ENCODE data around the gene CACNA1F. TPM values are rescaled to one million over a fixed set of nuclear protein-coding genes. Genes with fewer than 3 reads are reported as not detected.
A peak's percentile ranks its signal among the peaks of the same experiment; 100 is the strongest.

CACNA1F gene
- total and polyA plus RNA-seq, 3 experiments from 2014 or later = 0.24 to 0.61 TPM; not detected in 1

DNA sequence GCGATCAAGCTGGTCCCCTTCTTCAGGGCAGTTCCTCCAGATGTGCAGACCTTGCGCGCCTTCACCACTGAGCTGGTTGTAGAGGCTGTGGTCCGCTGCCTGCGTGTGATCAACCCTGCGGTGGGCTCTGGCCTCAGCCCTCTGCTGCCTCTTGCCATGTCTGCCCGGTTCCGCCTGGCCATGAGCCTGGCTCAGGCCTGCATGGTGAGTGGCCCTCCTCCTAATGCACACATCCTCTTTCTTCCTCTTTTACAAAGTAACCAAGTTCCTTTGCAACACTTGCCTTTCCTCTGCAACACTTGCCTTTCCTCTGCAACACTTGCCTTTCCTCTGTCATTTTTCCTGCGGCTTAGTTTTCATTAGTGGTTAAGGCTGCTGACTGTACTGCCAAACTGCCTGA is 3.9 kb upstream of the CACNA1F start:
- peaks cover 16 to 36% (median 27%) of the 10 kb centered on the region in 3 donors for H3K4me1 Mint-ChIP-seq
- no peaks in the 10 kb centered on the region for H3K27me3 Mint-ChIP-seq
- H3K36me3 Mint-ChIP-seq = peaks cover 0 to 27% (median 0%) of the 10 kb centered on the region in 3 donors
- Histone ChIP-seq H3K9me3 (ENCODE audit: low read length) (no peaks in the 10 kb centered on the region), H3K36me3 (ENCODE audit: insufficient read depth, low read length) (no peaks in the 10 kb centered on the region), H3K27ac (ENCODE audit: low read depth, low read length) (peak overlapping the region; percentile 44), H3K27me3 (ENCODE audit: insufficient read depth, low read length, poor library complexity, severe bottlenecking) (no peaks in the 10 kb centered on the region), H3K4me3 (ENCODE audit: low read length) (peak overlapping the region; percentile 26), H3K4me1 (ENCODE audit: insufficient read depth, low read length) (peaks cover 24% of the 10 kb centered on the region)
- H3K27ac Mint-ChIP-seq = peak overlapping the region; percentile 28 to 89 (median 85)
- POLR2A ChIA-PET = no interaction called here
- no peak for DNase-seq
- peak overlapping the region; percentile 61 to 94 (median 90) for H3K4me3 Mint-ChIP-seq
- no peaks in the 10 kb centered on the region for H3K9me3 Mint-ChIP-seq
- CTCF ChIA-PET = no interaction called here

GRCh38 chrX:49233887-49234555 is 881 bp upstream of the CACNA1F start:
- H3K27ac ChIP-seq (ENCODE audit: low read depth, low read length) = no peak overlapping the region
- Mint-ChIP-seq H3K9me3 (no peaks in the 10 kb centered on the region), H3K4me3 (peak overlapping the region in 1 of 7 donors; percentile 34), H3K36me3 (peaks cover 0 to 10% (median 0%) of the 10 kb centered on the region in 3 donors), H3K27ac (no peak overlapping the region), H3K4me1 (peaks cover 22 to 43% (median 31%) of the 10 kb centered on the region in 3 donors), H3K27me3 (peaks cover 0 to 1% of the 10 kb centered on the region in 2 donors)
- ChIA-PET CTCF (no interaction called here), POLR2A (no interaction called here)
- DNase-seq = no peak
- no peaks in the 10 kb centered on the region for H3K36me3 ChIP-seq (ENCODE audit: insufficient read depth, low read length)
- no peaks in the 10 kb centered on the region for H3K9me3 ChIP-seq (ENCODE audit: low read length)
- H3K27me3 ChIP-seq (ENCODE audit: insufficient read depth, low read length, poor library complexity, severe bottlenecking) = no peaks in the 10 kb centered on the region
- H3K4me3 ChIP-seq (ENCODE audit: low read length) = no peak overlapping the region
- H3K4me1 ChIP-seq (ENCODE audit: insufficient read depth, low read length) = peaks cover 29% of the 10 kb centered on the region

DNA sequence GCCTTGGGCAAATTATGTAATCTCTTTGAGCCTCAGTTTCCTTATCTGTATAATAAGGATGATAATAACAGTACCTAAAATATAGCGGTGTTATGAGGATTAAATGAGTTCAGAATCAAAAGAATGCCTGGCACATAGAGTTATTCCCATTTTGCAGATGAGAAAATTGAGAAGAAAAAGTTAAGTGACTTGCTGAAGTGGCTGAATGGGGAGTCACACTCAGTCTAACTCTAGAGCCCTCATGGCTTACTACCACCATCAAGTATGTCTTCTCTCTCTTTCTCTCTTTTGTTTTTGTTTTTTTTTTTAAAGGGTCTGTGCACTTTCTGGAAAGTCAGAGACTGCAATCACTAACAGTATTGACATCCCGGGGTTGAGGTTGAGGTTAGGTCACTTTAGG is 615 bp downstream of the CACNA1F start:
- peaks cover 29% of the 10 kb centered on the region for H3K4me1 ChIP-seq (ENCODE audit: insufficient read depth, low read length)
- H3K4me3 ChIP-seq (ENCODE audit: low read length) = no peak overlapping the region
- Mint-ChIP-seq H3K36me3 (peaks cover 0 to 7% (median 0%) of the 10 kb centered on the region in 3 donors), H3K4me3 (peak overlapping the region in 1 of 7 donors; percentile 24), H3K27ac (peak overlapping the region in 3 of 8 donors; percentile 31 to 82 (median 42)), H3K4me1 (peaks cover 22 to 41% (median 30%) of the 10 kb centered on the region in 3 donors), H3K9me3 (no peaks in the 10 kb centered on the region), H3K27me3 (peaks cover 0 to 1% of the 10 kb centered on the region in 2 donors)
- no peak overlapping the region for H3K27ac ChIP-seq (ENCODE audit: low read depth, low read length)
- H3K9me3 ChIP-seq (ENCODE audit: low read length) = no peaks in the 10 kb centered on the region
- no peaks in the 10 kb centered on the region for H3K36me3 ChIP-seq (ENCODE audit: insufficient read depth, low read length)
- H3K27me3 ChIP-seq (ENCODE audit: insufficient read depth, low read length, poor library complexity, severe bottlenecking) = no peaks in the 10 kb centered on the region
- ChIA-PET POLR2A (no interaction called here), CTCF (no interaction called here)
- no peak for DNase-seq

GRCh38 chrX:49231333-49232000 is 1.7 kb downstream of the CACNA1F start:
- no peak for DNase-seq
- H3K4me1 ChIP-seq (ENCODE audit: insufficient read depth, low read length) = peaks cover 18% of the 10 kb centered on the region
- H3K9me3 ChIP-seq (ENCODE audit: low read length) = no peaks in the 10 kb centered on the region
- Mint-ChIP-seq H3K4me1 (peaks cover 13 to 31% (median 19%) of the 10 kb centered on the region in 3 donors), H3K36me3 (peaks cover 0 to 3% (median 0%) of the 10 kb centered on the region in 3 donors), H3K9me3 (no peaks in the 10 kb centered on the region), H3K27me3 (peaks cover 0 to 4% of the 10 kb centered on the region in 2 donors), H3K27ac (peak overlapping the region; percentile 29 to 98 (median 90)), H3K4me3 (peak overlapping the region in 6 of 7 donors; percentile 43 to 87 (median 79))
- H3K36me3 ChIP-seq (ENCODE audit: insufficient read depth, low read length) = no peaks in the 10 kb centered on the region
- no peak overlapping the region for H3K4me3 ChIP-seq (ENCODE audit: low read length)
- no peaks in the 10 kb centered on the region for H3K27me3 ChIP-seq (ENCODE audit: insufficient read depth, low read length, poor library complexity, severe bottlenecking)
- H3K27ac ChIP-seq (ENCODE audit: low read depth, low read length) = peak overlapping the region; percentile 74
- ChIA-PET POLR2A (interaction anchor here (0.6 kb wide), 2 partner anchors 41 to 601 kb away, joined by 5 to 15 read pairs; no protein-coding TSS in a partner anchor), CTCF (no interaction called here)

- H3K27me3 ChIP-seq (ENCODE audit: insufficient read depth, low read length, poor library complexity, severe bottlenecking) = no peaks in the 10 kb centered on the region
- H3K36me3 ChIP-seq (ENCODE audit: insufficient read depth, low read length) = no peaks in the 10 kb centered on the region
- ChIA-PET POLR2A (interaction anchor here (0.6 kb wide), 2 partner anchors 40 to 600 kb away, joined by 5 to 15 read pairs; no protein-coding TSS in a partner anchor), CTCF (no interaction called here)
- Mint-ChIP-seq H3K4me3 (peak overlapping the region; percentile 77 to 90 (median 83)), H3K9me3 (no peaks in the 10 kb centered on the region), H3K27me3 (peaks cover 0 to 4% of the 10 kb centered on the region in 2 donors), H3K27ac (peak overlapping the region; percentile 88 to 98 (median 94)), H3K4me1 (peaks cover 12 to 29% (median 17%) of the 10 kb centered on the region in 3 donors), H3K36me3 (peaks cover 0 to 3% (median 0%) of the 10 kb centered on the region in 3 donors)
- H3K4me1 ChIP-seq (ENCODE audit: insufficient read depth, low read length) = peaks cover 17% of the 10 kb centered on the region
- H3K9me3 ChIP-seq (ENCODE audit: low read length) = no peaks in the 10 kb centered on the region
- H3K4me3 ChIP-seq (ENCODE audit: low read length) = peak overlapping the region; percentile 45
- peak; percentile 28 to 72 (median 45) for DNase-seq
- peak overlapping the region; percentile 74 for H3K27ac ChIP-seq (ENCODE audit: low read depth, low read length)
Observed at GRCh38 chrX:49230500-49231232, 2.5 kb downstream of the CACNA1F start.

- Mint-ChIP-seq H3K4me3 (no peak overlapping the region), H3K27me3 (peaks cover 0 to 7% of the 10 kb centered on the region in 2 donors), H3K36me3 (no peaks in the 10 kb centered on the region), H3K27ac (no peak overlapping the region), H3K4me1 (peaks cover 8 to 23% (median 10%) of the 10 kb centered on the region in 3 donors), H3K9me3 (peaks cover 0 to 6% (median 0%) of the 10 kb centered on the region in 5 donors)
- Histone ChIP-seq H3K27ac (ENCODE audit: low read depth, low read length) (no peak overlapping the region), H3K4me3 (ENCODE audit: low read length) (no peak overlapping the region), H3K9me3 (ENCODE audit: low read length) (no peaks in the 10 kb centered on the region), H3K4me1 (ENCODE audit: insufficient read depth, low read length) (peaks cover 12% of the 10 kb centered on the region), H3K36me3 (ENCODE audit: insufficient read depth, low read length) (no peaks in the 10 kb centered on the region), H3K27me3 (ENCODE audit: insufficient read depth, low read length, poor library complexity, severe bottlenecking) (no peaks in the 10 kb centered on the region)
- ChIA-PET POLR2A (no interaction called here), CTCF (no interaction called here)
- DNase-seq = no peak
Observed at GRCh38 chrX:49228185-49228584, 5.0 kb downstream of the CACNA1F start.

- no peak overlapping the region for H3K27ac ChIP-seq (ENCODE audit: low read depth, low read length)
- Mint-ChIP-seq H3K27me3 (peaks cover 0 to 7% of the 10 kb centered on the region in 2 donors), H3K4me3 (peak overlapping the region in 1 of 7 donors; percentile 41), H3K27ac (no peak overlapping the region), H3K9me3 (peaks cover 0 to 6% (median 0%) of the 10 kb centered on the region in 5 donors), H3K36me3 (no peaks in the 10 kb centered on the region), H3K4me1 (peaks cover 8 to 23% (median 10%) of the 10 kb centered on the region in 3 donors)
- H3K36me3 ChIP-seq (ENCODE audit: insufficient read depth, low read length) = no peaks in the 10 kb centered on the region
- H3K4me3 ChIP-seq (ENCODE audit: low read length) = no peak overlapping the region
- no peaks in the 10 kb centered on the region for H3K9me3 ChIP-seq (ENCODE audit: low read length)
- DNase-seq = no peak
- no peaks in the 10 kb centered on the region for H3K27me3 ChIP-seq (ENCODE audit: insufficient read depth, low read length, poor library complexity, severe bottlenecking)
- POLR2A ChIA-PET = no interaction called here
- CTCF ChIA-PET = no interaction called here
- peaks cover 12% of the 10 kb centered on the region for H3K4me1 ChIP-seq (ENCODE audit: insufficient read depth, low read length)
Observed at GRCh38 chrX:49227726-49228125, 5.4 kb downstream of the CACNA1F start.

All from CD8-positive, alpha-beta memory T cell (primary cell).